ENCODE data around the gene IQSEC3.
"Not testable (repeated sequence)": the region's sequence is repeated elsewhere in the genome, so short reads cannot be mapped to it uniquely, and the experiment has no call there.

IQSEC3 gene

DNA sequence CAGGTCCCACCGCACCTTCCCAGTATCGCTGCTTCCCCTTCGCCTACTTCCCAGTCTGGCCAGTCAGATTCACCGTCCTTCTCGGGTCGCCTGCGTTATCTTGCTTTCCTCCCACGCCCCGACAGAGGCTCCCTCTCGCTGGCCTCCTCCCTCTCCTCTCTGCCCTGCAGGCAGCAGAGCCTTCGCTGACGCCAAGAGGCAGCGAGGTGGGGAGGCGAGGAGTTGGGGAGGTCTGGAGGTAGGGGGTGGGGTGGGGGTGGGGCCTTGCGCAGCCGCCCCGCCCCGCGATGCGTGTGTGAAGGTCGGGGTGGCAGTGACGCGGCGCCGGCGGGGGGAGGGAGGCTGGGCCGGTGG lies at the start of gene IQSEC3:
IQSEC3 (plus strand) TSS at position 340 of the 354 bp plus-strand sequence. CDS start 116 bp downstream, outside the sequence.
- peaks cover 46% of the 10 kb centered on the region for H3K27me3 Mint-ChIP-seq

DNA sequence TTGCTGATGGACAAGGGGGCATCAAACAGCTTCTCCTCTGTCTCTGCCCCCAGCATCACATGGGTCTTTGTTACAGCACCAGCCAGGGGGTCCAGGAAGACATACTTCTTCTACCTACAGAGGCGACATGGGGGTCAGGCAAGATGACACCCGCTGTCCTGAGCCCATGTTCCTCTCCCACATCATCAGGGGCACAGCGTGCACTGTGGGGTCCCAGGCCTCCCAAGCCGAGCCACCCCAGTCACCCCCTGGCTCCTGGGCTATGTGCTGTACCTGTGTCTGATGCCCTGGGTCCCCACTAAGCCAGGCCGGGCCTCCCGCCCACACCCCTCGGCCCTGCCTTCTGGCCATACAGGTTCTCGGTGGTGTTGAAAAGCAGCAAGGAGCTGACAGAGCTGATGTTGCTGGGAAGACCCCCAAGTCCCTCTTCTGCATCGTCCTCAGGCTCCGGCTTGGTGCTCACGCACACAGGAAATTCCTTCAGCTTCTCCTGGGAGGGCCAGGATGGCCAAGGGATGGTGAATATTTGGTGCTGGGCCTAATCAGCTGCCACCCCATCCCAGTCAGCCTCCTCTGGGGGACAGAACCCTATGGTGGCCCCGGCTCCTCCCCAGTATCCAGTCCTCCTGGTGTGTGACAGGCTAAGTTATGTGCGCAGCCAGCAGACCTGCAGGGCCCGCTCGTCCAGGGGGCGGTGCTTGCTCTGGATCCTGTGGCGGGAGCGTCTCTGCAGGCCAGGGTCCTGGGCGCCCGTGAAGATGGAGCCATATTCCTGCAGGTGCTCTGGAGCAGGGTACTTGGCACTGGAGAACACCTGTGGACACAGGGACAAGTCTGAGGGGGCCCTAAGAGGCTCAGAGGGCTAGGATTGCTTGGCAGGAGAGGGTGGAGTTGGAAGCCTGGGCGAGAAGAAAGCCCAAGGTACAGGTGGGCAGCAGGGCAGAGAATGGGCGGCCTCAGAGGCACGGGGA lies 48.9 kb upstream of the IQSEC3 start:
- intact Hi-C loops (cut with micrococcal nuclease); H3K4me3 Mint-ChIP-seq; H3K27ac Mint-ChIP-seq; H3K9me3 Mint-ChIP-seq; H3K27me3 Mint-ChIP-seq: not testable (repeated sequence)
- peaks cover 22% of the 10 kb centered on the region for H3K4me1 Mint-ChIP-seq (ENCODE audit: low read depth)
- peaks cover 57% of the 10 kb centered on the region for H3K36me3 Mint-ChIP-seq (ENCODE audit: low read depth)

More for the DNA sequence above, at the start of gene IQSEC3:
- H3K9me3 Mint-ChIP-seq; H3K36me3 Mint-ChIP-seq (ENCODE audit: low read depth); H3K4me3 Mint-ChIP-seq; H3K4me1 Mint-ChIP-seq (ENCODE audit: low read depth); H3K27ac Mint-ChIP-seq; intact Hi-C loops (cut with micrococcal nuclease): not testable (repeated sequence)

DNA sequence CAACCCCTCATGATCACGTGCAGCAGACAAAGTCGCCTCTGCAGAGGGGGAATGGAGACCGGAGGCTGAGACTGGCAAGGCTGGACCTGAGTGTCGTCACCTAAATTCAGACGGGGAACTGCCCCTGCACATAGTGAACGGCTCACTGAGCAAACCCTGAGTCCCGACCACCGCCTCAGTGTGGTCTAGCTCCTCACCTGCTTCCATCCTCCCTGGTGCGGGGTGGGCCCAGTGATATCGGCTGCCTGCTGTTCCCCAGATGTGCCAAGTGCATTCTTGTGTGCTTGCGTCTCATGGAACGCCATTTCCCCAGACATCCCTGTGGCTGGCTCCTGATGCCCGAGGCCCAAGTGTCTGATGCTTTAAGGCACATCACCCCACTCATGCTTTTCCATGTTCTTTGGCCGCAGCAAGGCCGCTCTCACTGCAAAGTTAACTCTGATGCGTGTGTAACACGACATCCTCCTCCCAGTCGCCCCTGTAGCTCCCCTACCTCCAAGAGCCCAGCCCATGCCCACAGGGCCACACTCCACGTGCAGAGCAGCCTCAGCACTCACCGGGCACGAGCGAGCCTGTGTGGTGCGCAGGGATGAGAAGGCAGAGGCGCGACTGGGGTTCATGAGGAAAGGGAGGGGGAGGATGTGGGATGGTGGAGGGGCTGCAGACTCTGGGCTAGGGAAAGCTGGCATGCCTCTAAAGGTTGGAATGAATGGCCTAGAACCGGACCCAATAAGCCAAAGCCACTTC lies 47.6 kb upstream of the IQSEC3 start:
- intact Hi-C loops (cut with micrococcal nuclease); H3K27me3 Mint-ChIP-seq; H3K9me3 Mint-ChIP-seq; H3K27ac Mint-ChIP-seq; H3K4me3 Mint-ChIP-seq: not testable (repeated sequence)
- Mint-ChIP-seq H3K36me3 (ENCODE audit: low read depth) (peaks cover 62% of the 10 kb centered on the region), H3K4me1 (ENCODE audit: low read depth) (peaks cover 29% of the 10 kb centered on the region)

DNA sequence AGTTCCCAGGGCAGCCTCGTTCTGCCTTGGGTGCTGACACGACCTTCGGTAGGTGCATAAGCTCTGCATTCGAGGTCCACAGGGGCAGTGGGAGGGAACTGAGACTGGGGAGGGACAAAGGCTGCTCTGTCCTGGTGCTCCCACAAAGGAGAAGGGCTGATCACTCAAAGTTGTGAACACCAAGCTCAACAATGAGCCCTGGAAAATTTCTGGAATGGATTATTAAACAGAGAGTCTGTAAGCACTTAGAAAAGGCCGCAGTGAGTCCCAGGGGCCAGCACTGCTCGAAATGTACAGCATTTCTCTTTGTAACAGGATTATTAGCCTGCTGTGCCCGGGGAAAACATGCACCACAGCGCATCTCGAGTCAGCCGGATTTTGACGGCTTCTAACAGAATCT lies 46.7 kb upstream of the IQSEC3 start:
- H3K4me1 Mint-ChIP-seq (ENCODE audit: low read depth): peaks cover 29% of the 10 kb centered on the region
- H3K4me3 Mint-ChIP-seq; intact Hi-C loops (cut with micrococcal nuclease); H3K9me3 Mint-ChIP-seq; H3K27ac Mint-ChIP-seq; H3K27me3 Mint-ChIP-seq: not testable (repeated sequence)
- peaks cover 56% of the 10 kb centered on the region for H3K36me3 Mint-ChIP-seq (ENCODE audit: low read depth)

DNA sequence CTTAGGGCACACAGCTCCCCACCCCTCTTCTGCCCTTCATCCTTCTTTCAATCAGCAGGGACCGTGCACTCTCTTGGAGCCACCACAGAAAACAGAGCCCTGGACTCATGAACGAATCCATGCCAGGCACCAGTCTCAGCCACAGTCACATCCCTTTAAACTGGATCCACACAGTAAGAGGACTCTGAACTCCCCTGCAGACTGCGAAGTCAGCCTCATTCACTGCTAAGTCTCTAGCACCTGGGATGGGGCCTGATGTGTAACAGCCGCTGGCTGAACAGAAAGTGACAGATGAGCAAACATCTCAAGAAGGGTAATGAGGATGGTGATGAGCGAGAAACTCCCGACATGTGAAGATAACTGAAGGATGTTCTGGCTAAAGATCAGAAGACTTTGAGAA lies 45.8 kb upstream of the IQSEC3 start:
- H3K4me1 Mint-ChIP-seq (ENCODE audit: low read depth): peaks cover 29% of the 10 kb centered on the region
- no peak overlapping the region for H3K4me3 Mint-ChIP-seq
- no peak overlapping the region for H3K27ac Mint-ChIP-seq
- intact Hi-C loops (cut with micrococcal nuclease): no loop called here
- peaks cover 56% of the 10 kb centered on the region for H3K36me3 Mint-ChIP-seq (ENCODE audit: low read depth)
- peaks cover 4% of the 10 kb centered on the region for H3K27me3 Mint-ChIP-seq
- H3K9me3 Mint-ChIP-seq: no peaks in the 10 kb centered on the region

DNA sequence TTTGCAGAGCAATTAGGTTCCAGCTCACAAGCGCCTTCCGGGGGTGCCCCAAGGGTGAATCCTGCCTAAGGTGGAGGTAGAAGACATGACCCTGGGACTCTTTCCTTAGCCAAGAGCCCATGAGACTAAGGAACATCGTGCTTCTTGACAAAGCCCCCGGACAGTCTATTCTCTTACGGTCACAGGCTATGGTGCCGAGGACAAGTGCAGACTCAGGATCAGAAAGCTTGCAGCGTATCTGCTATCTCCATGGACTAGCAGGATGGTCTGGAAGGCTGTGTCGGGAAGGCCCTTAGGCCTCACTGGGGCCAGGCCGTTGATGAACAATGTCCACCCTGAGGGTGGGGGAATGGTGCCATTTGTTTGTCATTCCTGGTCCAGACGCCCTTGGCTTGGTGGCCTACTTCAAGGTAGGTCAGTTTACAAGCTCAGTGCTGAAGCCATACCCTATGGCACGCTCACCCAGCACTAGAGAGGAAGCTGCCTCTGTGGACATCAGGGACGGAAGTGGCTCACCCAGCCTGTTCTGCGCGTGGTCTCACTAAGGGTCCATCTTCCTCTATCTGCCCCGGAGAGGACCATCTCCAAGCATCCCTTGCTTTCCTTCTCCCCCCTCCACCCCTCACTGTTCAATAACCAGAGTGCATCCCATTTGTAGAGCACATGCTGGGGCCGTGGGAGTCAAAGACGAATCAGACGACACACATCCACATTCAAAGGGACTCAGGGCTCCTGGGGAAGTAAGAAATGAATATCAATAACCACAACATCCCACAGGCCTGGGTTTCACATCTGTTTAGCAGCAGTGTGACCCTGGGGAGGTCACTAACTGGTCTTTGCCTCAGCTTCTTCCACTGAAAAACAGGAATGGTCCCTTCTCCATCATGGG lies 45.0 kb upstream of the IQSEC3 start:
- peak overlapping the region; percentile 39 for H3K4me3 Mint-ChIP-seq
- intact Hi-C loops (cut with micrococcal nuclease): no loop called here
- H3K27ac Mint-ChIP-seq: peak overlapping the region; percentile 65
- H3K4me1 Mint-ChIP-seq (ENCODE audit: low read depth): peaks cover 29% of the 10 kb centered on the region
- no peaks in the 10 kb centered on the region for H3K9me3 Mint-ChIP-seq
- H3K36me3 Mint-ChIP-seq (ENCODE audit: low read depth): peaks cover 56% of the 10 kb centered on the region
- peaks cover 4% of the 10 kb centered on the region for H3K27me3 Mint-ChIP-seq

DNA sequence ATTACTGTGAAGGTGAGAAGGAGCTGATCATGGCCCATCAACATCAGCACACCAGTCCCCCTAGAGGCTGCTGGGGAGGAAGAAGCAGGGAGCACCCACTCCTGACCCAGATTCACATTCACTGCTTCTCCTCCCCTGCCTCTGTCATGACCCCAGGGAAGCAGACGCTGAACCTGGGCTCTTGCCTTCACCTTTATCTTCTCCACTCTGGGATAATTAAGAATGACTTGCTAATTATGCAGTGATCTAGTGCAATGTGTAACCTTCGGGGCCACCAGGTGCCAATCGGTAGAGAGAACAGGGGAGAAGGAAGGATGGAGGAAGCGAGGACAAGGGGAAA lies 44.4 kb upstream of the IQSEC3 start:
- intact Hi-C loops (cut with micrococcal nuclease): no loop called here
- Mint-ChIP-seq H3K4me1 (ENCODE audit: low read depth) (peaks cover 29% of the 10 kb centered on the region), H3K27ac (peak overlapping the region; percentile 65), H3K27me3 (peaks cover 4% of the 10 kb centered on the region), H3K4me3 (no peak overlapping the region), H3K36me3 (ENCODE audit: low read depth) (peaks cover 56% of the 10 kb centered on the region), H3K9me3 (no peaks in the 10 kb centered on the region)

DNA sequence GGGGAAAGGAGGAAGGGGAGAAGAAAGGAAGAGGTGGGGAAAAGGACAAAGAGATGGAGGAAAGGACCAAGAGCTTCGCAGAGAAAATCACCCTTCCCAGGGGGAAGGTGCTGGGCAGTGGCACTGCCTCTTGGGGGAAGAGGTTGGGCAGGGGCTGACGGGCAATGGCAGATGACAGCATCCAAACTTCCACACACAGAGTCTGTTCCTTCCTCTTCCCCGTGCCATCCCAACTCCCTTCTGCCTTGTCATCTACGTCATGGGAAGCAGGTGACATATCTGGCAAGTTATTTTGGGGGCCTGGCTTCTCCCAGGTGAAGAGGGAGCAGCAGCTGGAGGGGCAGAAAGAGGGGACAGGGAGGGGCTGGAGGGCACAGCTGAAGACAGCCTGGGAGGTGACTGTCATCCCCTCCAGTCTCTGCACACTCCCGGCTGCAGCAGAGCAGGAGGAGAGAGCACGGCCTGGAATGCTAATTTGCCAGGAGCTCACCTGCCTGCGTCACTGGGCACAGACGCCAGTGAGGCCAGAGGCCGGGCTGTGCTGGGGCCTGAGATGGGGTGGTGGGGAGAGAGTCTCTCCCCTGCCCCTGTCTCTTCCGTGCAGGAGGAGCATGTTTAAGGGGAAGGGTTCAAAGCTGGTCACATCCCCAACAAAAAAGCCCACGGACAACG lies 43.9 kb upstream of the IQSEC3 start:
- peaks cover 4% of the 10 kb centered on the region for H3K27me3 Mint-ChIP-seq
- peak overlapping the region; percentile 65 for H3K27ac Mint-ChIP-seq
- H3K4me1 Mint-ChIP-seq (ENCODE audit: low read depth): peaks cover 29% of the 10 kb centered on the region
- peaks cover 52% of the 10 kb centered on the region for H3K36me3 Mint-ChIP-seq (ENCODE audit: low read depth)
- peak overlapping the region; percentile 17 for H3K4me3 Mint-ChIP-seq
- intact Hi-C loops (cut with micrococcal nuclease): no loop called here
- no peaks in the 10 kb centered on the region for H3K9me3 Mint-ChIP-seq

DNA sequence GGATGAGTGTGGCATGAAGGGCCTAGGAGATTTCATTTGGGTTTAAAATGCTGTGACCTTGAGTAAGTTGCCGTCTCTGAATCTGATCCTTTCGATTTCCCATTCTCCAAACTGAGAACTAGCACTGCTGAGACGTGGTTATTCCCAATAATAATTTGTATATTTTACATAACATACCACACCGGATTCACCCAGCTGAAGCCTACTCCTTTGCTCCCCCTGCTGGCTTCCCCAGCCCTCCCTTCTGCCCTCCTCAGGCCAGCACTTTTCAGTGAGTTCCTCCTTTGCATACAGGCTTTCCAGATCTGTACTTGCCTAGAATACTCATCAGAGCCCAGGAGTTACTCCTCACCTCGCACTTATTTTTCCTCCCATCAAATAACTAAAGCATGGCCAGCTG lies 38.7 kb upstream of the IQSEC3 start:
- H3K4me1 Mint-ChIP-seq (ENCODE audit: low read depth); H3K9me3 Mint-ChIP-seq; H3K27ac Mint-ChIP-seq; H3K36me3 Mint-ChIP-seq (ENCODE audit: low read depth); H3K27me3 Mint-ChIP-seq; intact Hi-C loops (cut with micrococcal nuclease); H3K4me3 Mint-ChIP-seq: not testable (repeated sequence)

DNA sequence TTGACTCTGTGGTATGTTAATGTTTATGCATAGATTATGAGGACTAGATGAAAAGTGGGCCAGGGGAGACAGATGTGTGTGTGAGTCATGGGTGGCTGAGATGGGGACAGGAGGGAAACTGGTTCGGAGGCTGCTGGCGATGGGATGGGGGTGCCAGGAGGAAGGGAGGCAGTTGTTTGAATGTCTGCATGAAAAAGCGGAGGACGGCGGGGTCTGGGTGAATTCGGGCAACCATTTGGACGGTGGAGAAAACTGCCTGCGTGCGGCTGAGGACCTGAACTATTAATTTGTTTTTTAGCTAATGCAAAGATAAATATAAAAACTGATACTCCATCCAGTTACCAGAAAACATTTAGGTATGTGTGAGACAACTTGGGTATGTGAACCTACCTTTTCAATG lies 27.8 kb upstream of the IQSEC3 start:
- H3K4me3 Mint-ChIP-seq; H3K27ac Mint-ChIP-seq; H3K4me1 Mint-ChIP-seq (ENCODE audit: low read depth); H3K27me3 Mint-ChIP-seq; H3K36me3 Mint-ChIP-seq (ENCODE audit: low read depth); intact Hi-C loops (cut with micrococcal nuclease); H3K9me3 Mint-ChIP-seq: not testable (repeated sequence)

DNA sequence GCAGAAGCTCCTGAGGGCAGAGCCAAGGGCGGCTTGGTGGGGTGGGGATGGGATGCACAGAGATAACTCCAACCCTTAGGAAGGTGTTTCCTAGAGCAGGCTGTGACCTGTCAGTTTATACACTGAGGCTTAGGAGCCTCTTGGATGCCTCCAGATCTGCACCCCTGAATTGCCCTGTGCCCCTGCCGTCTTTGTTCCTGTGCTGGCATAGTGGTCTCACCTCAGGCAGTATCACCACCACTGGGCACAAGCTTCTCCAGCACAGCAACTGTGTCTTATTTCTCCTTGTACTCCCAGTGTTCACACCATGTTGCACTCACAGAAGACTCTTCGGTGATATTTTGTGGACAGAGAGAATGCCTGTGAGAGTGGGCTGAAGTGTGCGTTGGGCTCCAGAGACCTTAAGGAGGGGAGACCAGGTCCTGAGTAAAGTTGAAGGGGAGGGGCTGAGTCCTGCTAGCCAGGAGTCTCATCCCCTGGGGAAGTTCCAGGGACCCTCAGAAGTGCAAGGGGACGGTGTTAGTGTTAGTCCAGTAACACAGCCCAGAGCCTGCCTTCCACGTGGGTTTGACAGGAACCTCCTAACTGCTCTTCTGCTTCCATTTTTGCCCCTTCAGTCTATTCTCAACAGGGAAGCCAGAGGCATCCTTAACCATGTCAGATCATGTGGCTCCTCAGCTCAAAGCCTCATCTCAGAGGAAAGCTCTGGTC lies 26.9 kb upstream of the IQSEC3 start:
- intact Hi-C loops (cut with micrococcal nuclease): not testable (repeated sequence)

DNA sequence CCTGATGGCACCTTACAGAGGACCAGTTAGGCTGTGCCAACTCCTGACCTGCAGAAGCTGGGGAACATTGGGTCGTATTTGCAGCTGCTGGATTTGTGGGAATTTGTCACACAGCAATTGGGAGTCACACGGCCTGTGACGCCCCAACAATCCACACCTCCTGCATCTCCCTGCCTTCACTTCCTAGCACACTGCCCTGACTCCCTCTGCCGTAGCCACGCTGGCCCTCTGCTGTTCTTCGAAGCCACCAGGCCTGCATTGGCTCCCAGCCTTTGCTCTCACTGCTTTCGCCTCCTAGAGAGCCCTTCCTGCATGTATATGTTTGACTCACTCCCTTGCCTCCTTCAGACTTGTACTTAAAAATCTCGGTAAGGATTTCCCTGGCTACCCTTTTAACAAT lies 22.2 kb upstream of the IQSEC3 start:
- peaks cover 40% of the 10 kb centered on the region for H3K4me1 Mint-ChIP-seq (ENCODE audit: low read depth)
- peaks cover 19% of the 10 kb centered on the region for H3K27me3 Mint-ChIP-seq
- H3K9me3 Mint-ChIP-seq; H3K27ac Mint-ChIP-seq; H3K36me3 Mint-ChIP-seq (ENCODE audit: low read depth); H3K4me3 Mint-ChIP-seq; intact Hi-C loops (cut with micrococcal nuclease): not testable (repeated sequence)

More for the DNA sequence above, 26.9 kb upstream of the IQSEC3 start:
- H3K27ac Mint-ChIP-seq; H3K9me3 Mint-ChIP-seq; H3K36me3 Mint-ChIP-seq (ENCODE audit: low read depth); H3K4me1 Mint-ChIP-seq (ENCODE audit: low read depth); H3K4me3 Mint-ChIP-seq: not testable (repeated sequence)
- peaks cover 11% of the 10 kb centered on the region for H3K27me3 Mint-ChIP-seq

Measured in dendritic cell treated with granulocyte-macrophage colony-stimulating factor and Interleukin-4, amounts not matched to agents 40 ng/mL and 50 ng/mL, for 4 days (primary cell).